Transverse colon (tissue), 4 donors: ENCODE results near the gene SIL1. TPM values are rescaled to one million over a fixed set of nuclear protein-coding genes. Genes with fewer than 3 reads are reported as not detected.

Experiments
- DNase-seq: peaks from one replicate; pipeline ENCODE4 v3.0.0-alpha.2; 2019
- H3K27ac ChIP-seq, 4 donors: fragments of 200-600 bp; sonication (generic); 2 replicates each; pipeline ENCODE4 v1.5.1; 2016 to 2018; ENCODE audit warnings: inconsistent platforms in 4 of 4
- H3K27me3 ChIP-seq: fragments of 200-600 bp; sonication (generic); 2 replicates; pipeline ENCODE4 v1.5.1; 2017; ENCODE audit warnings: inconsistent platforms
- H3K36me3 ChIP-seq, 4 donors: fragments of 200-600 bp; sonication (generic); 2 replicates each; pipeline ENCODE4 v1.5.1; 2017 to 2019; ENCODE audit warnings: inconsistent platforms in 4 of 4
- H3K4me1 ChIP-seq, 4 donors: fragments of 200-600 bp; sonication (generic); 2 replicates each; pipeline ENCODE4 v1.5.1; 2017 to 2020; ENCODE audit warnings: inconsistent platforms in 4 of 4
- H3K4me3 ChIP-seq, 4 donors: fragments of 200-600 bp; sonication (generic); 1 replicate in 1 of 4; 2 replicates in 3 of 4; pipeline versions ENCODE4 v1.5.1 to v1.6.1; 2017 to 2019; ENCODE audit warnings: inconsistent platforms in 4 of 4
- H3K9me3 ChIP-seq, 2 donors: fragments of 200-600 bp; sonication (generic); 2 replicates each; pipeline ENCODE4 v1.5.1; 2017 to 2019; ENCODE audit warnings: inconsistent platforms in 2 of 2
- EP300 ChIP-seq: sonication (generic); formaldehyde crosslinking; IDR thresholded peaks from one replicate; pipeline ENCODE4 v1.6.1; 2017; ENCODE audit warnings: antibody characterized with exemption, low read depth
- POLR2A ChIP-seq: fragments of 450-650 bp; IDR thresholded peaks from one replicate; pipeline ENCODE4 v1.6.1; 2016; ENCODE audit warnings: antibody characterized with exemption, mild to moderate bottlenecking, moderate library complexity
- POLR2AphosphoS5 ChIP-seq, 3 donors: sonication (generic); formaldehyde crosslinking; IDR thresholded peaks; one replicate each; pipeline ENCODE4 v1.6.1; 2016; ENCODE audit warnings: antibody characterized with exemption in 3 of 3
- WGBS, 2 donors: methylation state at CpG; one replicate each; pipeline ENCODE4 v1.1.5; 2018; ENCODE audit warnings: low coverage in 1 of 2; 5-methylcytosine and 5-hydroxymethylcytosine counted together
- in situ Hi-C, 4 donors: fragments of 200-750 bp; cut with MboI; loops; one replicate each; pipeline versions ENCODE4 v1.15.0 to v1.15.1; 2017; ENCODE audit warnings: low sequenced_read_pairs in 3 of 4, low pct_ligation_motif_present in 1 of 4, low pct_unique_long_range_greater_than_20kb in 1 of 4
- intact Hi-C: fragments of 100-400 bp; cut with DNase I; formaldehyde crosslinking; loops from one replicate; pipeline ENCODE4 v1.15.1; 2023; ENCODE audit warnings: low total_unique reads
- total RNA-seq, 4 donors: library from RNA; depleted of rRNA; stranded (reverse); fragments of >200 nt; gene quantifications; one replicate each; pipeline ENCODE4 v1.1.0, GENCODE V29; 2016
- TF ChIP-seq, protein P1 (sequence below), 5 experiments: fragments of 200-600 bp in 3 of 5; fragments of 450-650 bp in 2 of 5; sonication (generic) in 3 of 5; IDR thresholded peaks; 1 replicate in 2 of 5; 2 replicates in 3 of 5; pipeline ENCODE4 v1.5.1; 2016 to 2017; ENCODE audit warnings: antibody characterized with exemption in 5 of 5, inconsistent platforms in 3 of 5, mild to moderate bottlenecking in 2 of 5, moderate library complexity in 1 of 5

SIL1 gene
- total RNA-seq, 4 donors from 2014 or later, result 11.1 to 38.1 (median 29.0) TPM

DNA sequence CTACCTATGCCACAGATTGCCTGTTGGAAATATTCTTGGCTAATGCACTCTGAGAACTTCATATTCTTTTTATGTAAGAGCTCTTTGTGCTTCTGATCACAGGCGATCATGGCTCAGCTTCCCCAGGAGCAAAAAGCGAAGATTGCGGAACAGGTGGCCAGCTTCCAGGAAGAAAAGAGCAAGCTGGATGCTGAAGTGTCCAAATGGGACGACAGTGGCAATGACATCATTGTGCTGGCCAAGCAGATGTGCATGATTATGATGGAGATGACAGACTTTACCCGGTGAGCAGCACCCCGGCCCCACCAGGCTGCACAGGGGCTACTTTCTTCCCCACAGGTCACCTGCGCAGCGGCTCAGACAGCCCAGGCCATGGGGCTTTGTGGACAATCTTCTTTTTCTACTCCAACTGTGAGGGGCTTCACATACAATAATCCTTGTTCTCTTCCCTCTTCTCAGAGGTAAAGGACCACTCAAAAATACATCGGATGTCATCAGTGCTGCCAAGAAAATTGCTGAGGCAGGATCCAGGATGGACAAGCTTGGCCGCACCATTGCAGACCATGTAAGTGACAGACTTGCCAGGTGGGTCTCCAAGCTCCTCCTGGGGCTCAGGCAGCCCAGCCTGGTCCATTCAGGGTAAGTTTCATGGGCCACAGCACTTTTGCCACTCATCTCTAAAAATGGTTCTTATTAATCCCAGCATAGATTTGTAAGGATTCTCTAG, 267.6 kb downstream of the SIL1 start:
- no peak for DNase-seq
- Histone ChIP-seq H3K27ac (no peak overlapping the region), H3K4me1 (peaks cover 0 to 12% (median 3%) of the 10 kb centered on the region in 4 donors), H3K27me3 (no peaks in the 10 kb centered on the region), H3K4me3 (no peak overlapping the region), H3K9me3 (no peaks in the 10 kb centered on the region), H3K36me3 (peaks cover 0 to 62% (median 31%) of the 10 kb centered on the region in 4 donors)
- in situ Hi-C loops (no loop called here), intact Hi-C loops (no loop called here)
- TF ChIP-seq POLR2AphosphoS5 (IDR thresholded peaks at IDR 0.05) (no peak), POLR2A (no peak), EP300 (no peak)
- TF ChIP-seq, protein P1, sequence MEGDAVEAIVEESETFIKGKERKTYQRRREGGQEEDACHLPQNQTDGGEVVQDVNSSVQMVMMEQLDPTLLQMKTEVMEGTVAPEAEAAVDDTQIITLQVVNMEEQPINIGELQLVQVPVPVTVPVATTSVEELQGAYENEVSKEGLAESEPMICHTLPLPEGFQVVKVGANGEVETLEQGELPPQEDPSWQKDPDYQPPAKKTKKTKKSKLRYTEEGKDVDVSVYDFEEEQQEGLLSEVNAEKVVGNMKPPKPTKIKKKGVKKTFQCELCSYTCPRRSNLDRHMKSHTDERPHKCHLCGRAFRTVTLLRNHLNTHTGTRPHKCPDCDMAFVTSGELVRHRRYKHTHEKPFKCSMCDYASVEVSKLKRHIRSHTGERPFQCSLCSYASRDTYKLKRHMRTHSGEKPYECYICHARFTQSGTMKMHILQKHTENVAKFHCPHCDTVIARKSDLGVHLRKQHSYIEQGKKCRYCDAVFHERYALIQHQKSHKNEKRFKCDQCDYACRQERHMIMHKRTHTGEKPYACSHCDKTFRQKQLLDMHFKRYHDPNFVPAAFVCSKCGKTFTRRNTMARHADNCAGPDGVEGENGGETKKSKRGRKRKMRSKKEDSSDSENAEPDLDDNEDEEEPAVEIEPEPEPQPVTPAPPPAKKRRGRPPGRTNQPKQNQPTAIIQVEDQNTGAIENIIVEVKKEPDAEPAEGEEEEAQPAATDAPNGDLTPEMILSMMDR (IDR thresholded peaks at IDR 0.05), result no peak
- 79 to 89% methylated on average over 4 to 10 of the region's 10 CpGs for WGBS, 2 donors

DNA sequence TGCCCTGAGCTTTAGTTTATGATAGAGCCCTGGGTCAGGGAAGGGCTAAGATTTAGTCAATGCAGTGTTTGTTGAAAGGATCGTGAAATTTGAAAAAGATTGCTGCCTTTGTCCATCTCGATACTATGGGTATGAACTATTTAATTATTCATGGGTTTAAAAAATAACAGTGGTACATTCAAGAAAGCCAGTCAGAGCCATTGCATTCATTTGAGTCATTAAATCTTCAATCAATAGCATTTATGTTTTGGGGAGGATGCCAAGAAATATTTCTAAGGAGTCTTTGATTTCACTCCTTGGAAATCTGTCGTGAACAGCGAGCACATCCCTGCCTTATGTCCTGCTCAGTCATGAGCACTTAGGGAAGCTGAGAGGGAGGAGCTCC, 268.6 kb downstream of the SIL1 start:
- WGBS, 2 donors, result 91% methylated on average over 4 of the region's 4 CpGs; no CpG with 5 or more reads in 1 of the 2 donors
- intact Hi-C loops (no loop called here), in situ Hi-C loops (no loop called here)
- no peak for TF ChIP-seq EP300
- peaks cover 0 to 71% (median 35%) of the 10 kb centered on the region in 4 donors for H3K36me3 ChIP-seq
- H3K27ac ChIP-seq, result no peak overlapping the region
- no peaks in the 10 kb centered on the region for H3K27me3 ChIP-seq
- no peak for DNase-seq
- no peaks in the 10 kb centered on the region for H3K9me3 ChIP-seq
- H3K4me3 ChIP-seq, result no peak overlapping the region
- peaks cover 0 to 12% (median 3%) of the 10 kb centered on the region in 4 donors for H3K4me1 ChIP-seq

DNA sequence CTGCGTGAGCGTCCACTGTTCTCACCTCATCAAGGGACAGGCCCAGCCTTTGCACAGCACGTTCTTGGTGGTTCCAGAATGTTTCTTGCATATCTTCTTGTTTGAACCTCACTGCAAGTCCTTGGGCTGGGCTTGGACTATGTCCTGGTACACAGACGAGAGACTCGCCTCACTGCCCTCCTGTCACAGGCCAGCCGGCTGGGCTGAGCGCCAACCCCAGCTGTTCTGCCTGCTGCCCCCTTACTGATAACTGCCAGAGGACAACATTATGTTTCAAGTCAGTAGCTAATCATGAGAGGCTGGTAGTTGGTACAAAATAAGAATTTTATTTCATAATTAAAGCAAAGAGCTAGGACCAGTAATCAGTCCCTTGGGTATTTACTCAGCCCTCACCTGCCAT, 270.2 kb downstream of the SIL1 start:
- intact Hi-C loops (no loop called here), in situ Hi-C loops (no loop called here)
- TF ChIP-seq, protein P1 (IDR thresholded peaks at IDR 0.05), result no peak
- TF ChIP-seq POLR2AphosphoS5 (IDR thresholded peaks at IDR 0.05), result no peak
- no peak for TF ChIP-seq POLR2A
- no peak for TF ChIP-seq EP300
- peak; percentile 43 for DNase-seq
- H3K27ac ChIP-seq, result no peak overlapping the region
- 59% methylated on average over 7 of the region's 7 CpGs; no CpG with 5 or more reads in 1 of the 2 donors for WGBS, 2 donors
- H3K4me1 ChIP-seq, result peaks cover 0 to 12% (median 3%) of the 10 kb centered on the region in 4 donors
- peaks cover 0 to 60% (median 30%) of the 10 kb centered on the region in 4 donors for H3K36me3 ChIP-seq
- no peaks in the 10 kb centered on the region for H3K27me3 ChIP-seq
- H3K4me3 ChIP-seq, result no peak overlapping the region
- no peaks in the 10 kb centered on the region for H3K9me3 ChIP-seq

DNA sequence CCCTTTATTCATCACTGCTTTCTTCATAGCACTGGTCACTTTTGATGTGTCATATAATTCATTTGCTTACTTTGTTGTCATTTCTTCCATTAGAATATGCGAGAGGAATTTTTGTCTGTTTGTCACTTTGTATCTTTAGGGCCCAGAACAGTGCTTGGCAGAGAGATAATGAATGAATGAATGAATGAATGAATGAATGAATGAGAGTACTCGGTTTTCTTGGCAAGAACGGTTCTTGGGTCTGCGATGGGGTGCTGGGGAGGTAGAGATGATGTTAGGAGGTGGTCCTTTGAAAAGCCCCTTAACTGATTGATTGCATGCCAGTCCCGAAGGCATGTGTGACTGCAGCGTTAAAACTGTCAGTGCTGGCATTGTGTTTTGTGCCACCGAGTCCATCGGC, 270.6 kb downstream of the SIL1 start:
- 62 to 86% methylated on average over 3 to 8 of the region's 8 CpGs for WGBS, 2 donors
- Histone ChIP-seq H3K4me3 (no peak overlapping the region), H3K36me3 (peaks cover 0 to 56% (median 28%) of the 10 kb centered on the region in 4 donors), H3K27ac (no peak overlapping the region), H3K27me3 (no peaks in the 10 kb centered on the region), H3K9me3 (no peaks in the 10 kb centered on the region), H3K4me1 (peaks cover 0 to 12% (median 3%) of the 10 kb centered on the region in 4 donors)
- no peak for DNase-seq
- in situ Hi-C loops (no loop called here), intact Hi-C loops (no loop called here)
- TF ChIP-seq POLR2AphosphoS5 (IDR thresholded peaks at IDR 0.05), result no peak
- TF ChIP-seq POLR2A, result no peak
- TF ChIP-seq, protein P1 (IDR thresholded peaks at IDR 0.05), result no peak
- no peak for TF ChIP-seq EP300
